Caco-2 (cell line): Measurements from ENCODE around the gene ABHD12B. TPM values are rescaled to one million over a fixed set of nuclear protein-coding genes. Genes with fewer than 3 reads are reported as not detected.
A peak's percentile ranks its signal among the peaks of the same experiment; 100 is the strongest.

Experiments used
- BruUV-seq: library from RNA; stranded (reverse); fragments of 400-500 nt; replicated peaks from 2 replicates; lab custom pipeline; 2021; lab: Mats Ljungman, UMichigan
- CTCF ChIA-PET: fragments of 300-600 bp; sonication (Branson Sonifier 250); formaldehyde crosslinking; loops from one replicate; lab custom pipeline; 2022; ENCODE audit warnings: antibody characterized with exemption; lab: Charles Lee
- POLR2A ChIA-PET: fragments of 300-600 bp; sonication (Branson Sonifier 250); formaldehyde crosslinking; loops from one replicate; lab custom pipeline; 2022; ENCODE audit warnings: antibody characterized with exemption; lab: Charles Lee
- DNase-seq, 2 experiments: peaks; one replicate each; pipeline versions ENCODE4 v3.0.0 to v3.0.0-alpha.2; 2020 to 2022
- H3K27me3 ChIP-seq: replicated peaks from 2 replicates; pipeline ENCODE4 v1.6.0; 2011; ENCODE audit warnings: low read length; ENCODE audit not compliant: control insufficient read depth, insufficient read depth
- H3K36me3 ChIP-seq: 2 replicates; pipeline ENCODE4 v1.5.1; 2011; ENCODE audit warnings: low read length; ENCODE audit not compliant: control insufficient read depth, insufficient read depth
- H3K4me1 ChIP-seq: fragments of 250-450 bp; sonication (Bioruptor Pico); 2 replicates; pipeline ENCODE4 v1.5.1; 2020; ENCODE audit warnings: mild to moderate bottlenecking
- H3K4me3 ChIP-seq: 2 replicates; pipeline ENCODE4 v1.5.1; 2011; ENCODE audit warnings: low read depth, mild to moderate bottlenecking, control low read depth, low read length
- H3K9me3 ChIP-seq: fragments of 250-450 bp; sonication (Bioruptor Pico); 2 replicates; pipeline ENCODE4 v1.5.1; 2020; ENCODE audit warnings: mild to moderate bottlenecking, moderate library complexity
- H3K27ac Mint-ChIP-seq: one replicate; pipeline ENCODE4 v1.8.0; 2022; ENCODE audit warnings: mixed read lengths; ENCODE audit not compliant: unreplicated experiment
- H3K27me3 Mint-ChIP-seq: one replicate; pipeline ENCODE4 v1.8.0; 2022; ENCODE audit warnings: mixed read lengths; ENCODE audit not compliant: insufficient read depth, unreplicated experiment
- H3K36me3 Mint-ChIP-seq: one replicate; pipeline ENCODE4 v1.8.0; 2022; ENCODE audit warnings: mild to moderate bottlenecking, mixed read lengths; ENCODE audit not compliant: insufficient read depth, unreplicated experiment
- H3K4me1 Mint-ChIP-seq: one replicate; pipeline ENCODE4 v1.8.0; 2022; ENCODE audit warnings: low read depth, mixed read lengths; ENCODE audit not compliant: unreplicated experiment
- H3K4me3 Mint-ChIP-seq: one replicate; pipeline ENCODE4 v1.8.0; 2022; ENCODE audit warnings: mild to moderate bottlenecking, moderate library complexity, mixed read lengths; ENCODE audit not compliant: unreplicated experiment
- H3K9me3 Mint-ChIP-seq: one replicate; pipeline ENCODE4 v1.8.0; 2022; ENCODE audit warnings: mixed read lengths; ENCODE audit not compliant: unreplicated experiment
- CTCF ChIP-seq, 2 experiments: fragments of 200-600 bp in 1 of 2; IDR thresholded peaks; 1 replicate in 1 of 2; 2 replicates in 1 of 2; pipeline versions ENCODE4 v1.5.1 to v1.8.0; 2011 to 2022; ENCODE audit warnings: antibody characterized with exemption in 1 of 2, control low read depth in 1 of 2, inconsistent platforms in 1 of 2, low read depth in 1 of 2, low read length in 1 of 2, mild to moderate bottlenecking in 1 of 2, moderate library complexity in 1 of 2; ENCODE audit not compliant: insufficient read depth in 1 of 2, severe bottlenecking in 1 of 2, unreplicated experiment in 1 of 2
- intact Hi-C: fragments of 100-400 bp; cut with micrococcal nuclease; formaldehyde crosslinking; loops from one replicate; pipeline ENCODE4 v1.10.0; 2022; ENCODE audit not compliant: unreplicated experiment
- total RNA-seq: library from RNA; stranded (reverse); gene quantifications from 2 replicates; pipeline ENCODE4 v1.2.3, GENCODE V29; 2022

ABHD12B gene
- total RNA-seq, 1 experiment from 2014 or later: not detected

- intact Hi-C loops: no loop called here
- Histone ChIP-seq H3K4me1 (peaks cover 6% of the 10 kb centered on the region), H3K4me3 (no peak overlapping the region), H3K9me3 (no peaks in the 10 kb centered on the region), H3K27me3 (peaks cover 4% of the 10 kb centered on the region; the same call in 1 of the 2 replicates), H3K36me3 (no peaks in the 10 kb centered on the region)
- BruUV-seq: no TSS peak
- Mint-ChIP-seq H3K4me1 (peaks cover 8% of the 10 kb centered on the region), H3K27me3 (peaks cover 8% of the 10 kb centered on the region), H3K4me3 (no peak overlapping the region), H3K27ac (no peak overlapping the region), H3K36me3 (no peaks in the 10 kb centered on the region), H3K9me3 (no peaks in the 10 kb centered on the region)
- no peak for TF ChIP-seq CTCF (IDR thresholded peaks at IDR 0.05; ENCODE audit: insufficient read depth in 1 of 2, low read depth in 1 of 2, low read length in 1 of 2, severe bottlenecking in 1 of 2, unreplicated experiment in 1 of 2)
- no peak for DNase-seq
- CTCF ChIA-PET: no interaction called here
- POLR2A ChIA-PET: no interaction called here
Measured at GRCh38 chr14:50826681-50827080, 45.2 kb upstream of the ABHD12B start.

DNA sequence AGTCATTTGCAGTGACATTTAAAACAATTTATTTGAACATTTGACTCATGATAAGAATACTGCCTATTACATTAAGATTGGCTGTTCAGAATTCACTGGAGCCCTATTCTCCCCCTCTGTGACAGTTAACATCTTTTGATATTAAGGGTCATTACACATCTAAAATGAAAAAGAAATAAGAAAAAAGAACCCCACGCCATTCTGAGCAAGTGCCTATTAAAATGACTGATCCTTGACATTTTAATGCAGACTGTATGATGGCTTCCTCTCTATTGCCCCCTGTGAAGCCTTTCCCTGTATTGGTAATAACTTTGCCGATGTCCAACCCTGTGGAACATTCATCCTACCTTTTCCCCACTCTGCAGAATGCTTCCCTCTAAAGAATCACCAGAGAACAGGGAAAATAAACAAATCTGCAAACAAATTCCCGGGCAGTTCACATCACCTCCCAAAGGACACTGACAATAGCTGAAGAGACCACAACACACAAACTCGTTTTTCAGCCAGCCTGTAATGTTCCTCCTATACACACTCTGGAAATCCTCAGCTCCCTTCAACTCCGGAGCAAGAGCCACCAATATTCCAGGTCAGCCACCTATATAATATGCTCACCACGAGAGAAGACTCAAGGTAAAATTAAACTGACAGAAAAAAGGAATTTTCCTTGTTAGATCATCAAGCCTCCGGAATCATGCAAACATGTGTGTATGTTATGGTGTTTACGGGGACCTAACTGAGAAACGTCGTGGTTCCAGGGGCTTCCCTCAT, 42.9 kb upstream of the ABHD12B start:
- no peak for TF ChIP-seq CTCF (IDR thresholded peaks at IDR 0.05; ENCODE audit: insufficient read depth in 1 of 2, low read depth in 1 of 2, low read length in 1 of 2, severe bottlenecking in 1 of 2, unreplicated experiment in 1 of 2)
- peaks cover 23% of the 10 kb centered on the region for H3K4me1 Mint-ChIP-seq
- Histone ChIP-seq H3K4me1 (peaks cover 27% of the 10 kb centered on the region), H3K36me3 (no peaks in the 10 kb centered on the region), H3K9me3 (no peaks in the 10 kb centered on the region), H3K4me3 (no peak overlapping the region), H3K27me3 (peaks cover 5% of the 10 kb centered on the region; the same call in 1 of the 2 replicates)
- no peak overlapping the region for H3K27ac Mint-ChIP-seq
- peaks cover 17% of the 10 kb centered on the region for H3K27me3 Mint-ChIP-seq
- CTCF ChIA-PET: interaction anchor here (1.6 kb wide), 1 partner anchor 32 kb away, joined by 9 read pairs; no protein-coding TSS in a partner anchor
- peak overlapping the region; percentile 66 for H3K4me3 Mint-ChIP-seq
- POLR2A ChIA-PET: no interaction called here
- DNase-seq: no peak
- no TSS peak for BruUV-seq
- intact Hi-C loops: no loop called here
- no peaks in the 10 kb centered on the region for H3K36me3 Mint-ChIP-seq
- no peaks in the 10 kb centered on the region for H3K9me3 Mint-ChIP-seq

GRCh38 chr14:50829489-50830043, 42.3 kb upstream of the ABHD12B start:
- Mint-ChIP-seq H3K27ac (no peak overlapping the region), H3K9me3 (no peaks in the 10 kb centered on the region), H3K4me1 (peaks cover 23% of the 10 kb centered on the region), H3K36me3 (no peaks in the 10 kb centered on the region), H3K27me3 (peaks cover 20% of the 10 kb centered on the region), H3K4me3 (peak overlapping the region; percentile 66)
- ChIA-PET CTCF (interaction anchor here (1.6 kb wide), 1 partner anchor 31 kb away, joined by 9 read pairs; no protein-coding TSS in a partner anchor), POLR2A (interaction anchor here (0.5 kb wide), 1 partner anchor 31 kb away, joined by 13 read pairs; no protein-coding TSS in a partner anchor)
- TSS peak; percentile 23 for BruUV-seq
- Histone ChIP-seq H3K4me1 (peaks cover 33% of the 10 kb centered on the region), H3K4me3 (peak overlapping the region; percentile 71), H3K27me3 (peaks cover 5% of the 10 kb centered on the region; the same call in 1 of the 2 replicates), H3K9me3 (no peaks in the 10 kb centered on the region), H3K36me3 (no peaks in the 10 kb centered on the region)
- intact Hi-C loops: no loop called here
- TF ChIP-seq CTCF (IDR thresholded peaks at IDR 0.05; ENCODE audit: insufficient read depth in 1 of 2, low read depth in 1 of 2, low read length in 1 of 2, severe bottlenecking in 1 of 2, unreplicated experiment in 1 of 2): no peak
- no peak for DNase-seq
